CD14-positive monocyte (primary cell): Measurements from ENCODE around the gene SYNJ2. TPM values are rescaled to one million over a fixed set of nuclear protein-coding genes. Genes with fewer than 3 reads are reported as not detected.
A peak's percentile ranks its signal among the peaks of the same experiment; 100 is the strongest.

Experiments
- DNase-seq, 3 donors: peaks; one replicate each; pipeline ENCODE4 v3.0.0-alpha.2; 2011 to 2022
- H2AFZ ChIP-seq: 2 replicates; pipeline ENCODE4 v1.6.0; 2012; ENCODE audit warnings: mild to moderate bottlenecking, low read depth, low read length, inconsistent platforms; ENCODE audit not compliant: insufficient read depth, poor library complexity, severe bottlenecking
- H3K27ac ChIP-seq, 2 donors: 1 replicate in 1 of 2; 2 replicates in 1 of 2; pipeline ENCODE4 v1.5.1; 2012 to 2013; ENCODE audit warnings: low read length in 2 of 2, control low read depth in 1 of 2, inconsistent platforms in 1 of 2, low read depth in 1 of 2, mild to moderate bottlenecking in 1 of 2
- H3K27me3 ChIP-seq, 2 donors: one replicate each; pipeline versions ENCODE4 v1.6.0 to v1.6.1; 2011 to 2013; ENCODE audit warnings: low read length in 2 of 2; ENCODE audit not compliant: control insufficient read depth in 2 of 2, insufficient read depth in 2 of 2
- H3K36me3 ChIP-seq, 2 donors: replicated peaks in 1 of 2; 1 replicate in 1 of 2; 2 replicates in 1 of 2; pipeline versions ENCODE4 v1.5.1 to v1.6.1; 2012 to 2013; ENCODE audit warnings: low read length in 2 of 2, control low read depth in 1 of 2, inconsistent platforms in 1 of 2, mild to moderate bottlenecking in 1 of 2; ENCODE audit not compliant: insufficient read depth in 2 of 2, control insufficient read depth in 1 of 2
- H3K4me1 ChIP-seq, 2 donors: 1 replicate in 1 of 2; 2 replicates in 1 of 2; pipeline versions ENCODE4 v1.5.1 to v1.6.1; 2012 to 2013; ENCODE audit warnings: low read length in 2 of 2, control low read depth in 1 of 2, inconsistent platforms in 1 of 2, mild to moderate bottlenecking in 1 of 2, moderate library complexity in 1 of 2; ENCODE audit not compliant: insufficient read depth in 2 of 2, control insufficient read depth in 1 of 2
- H3K4me2 ChIP-seq: replicated peaks from 2 replicates; pipeline ENCODE3; 2012; ENCODE audit warnings: low read length, moderate library complexity, mild to moderate bottlenecking; ENCODE audit not compliant: poor library complexity, severe bottlenecking; ENCODE audit errors: extremely low read depth
- H3K4me3 ChIP-seq, 3 experiments: fragments of 200-600 bp in 1 of 3; sonication (generic) in 1 of 3; replicated peaks in 1 of 3; 1 replicate in 2 of 3; 2 replicates in 1 of 3; pipeline ENCODE4 v1.5.1; 2011 to 2013; ENCODE audit warnings: low read length in 3 of 3, mild to moderate bottlenecking in 3 of 3, control low read depth in 2 of 3, low read depth in 2 of 3, inconsistent platforms in 1 of 3, moderate library complexity in 1 of 3
- H3K79me2 ChIP-seq: 2 replicates; pipeline ENCODE4 v1.6.0; 2012; ENCODE audit warnings: mild to moderate bottlenecking, control low read depth, inconsistent platforms, low read length, moderate library complexity; ENCODE audit not compliant: insufficient read depth
- H3K9ac ChIP-seq: 2 replicates; pipeline ENCODE4 v1.6.0; 2017; ENCODE audit warnings: low read length, mild to moderate bottlenecking; ENCODE audit not compliant: insufficient read depth, poor library complexity, severe bottlenecking
- H3K9me3 ChIP-seq, 2 donors: replicated peaks in 1 of 2; 1 replicate in 1 of 2; 2 replicates in 1 of 2; pipeline versions ENCODE4 v1.5.1 to v1.6.1; 2012 to 2013; ENCODE audit warnings: low read length in 2 of 2, control low read depth in 1 of 2; ENCODE audit not compliant: control insufficient read depth in 1 of 2, insufficient read depth in 1 of 2
- H4K20me1 ChIP-seq: 2 replicates; pipeline ENCODE4 v1.6.0; 2012; ENCODE audit warnings: mild to moderate bottlenecking, low read length, control low read depth, moderate library complexity; ENCODE audit not compliant: insufficient read depth
- H3K27ac Mint-ChIP-seq, 7 donors: one replicate each; pipeline ENCODE4 v1.8.0; 2020; ENCODE audit warnings: mild to moderate bottlenecking in 7 of 7, mixed read lengths in 7 of 7, moderate library complexity in 6 of 7, inconsistent platforms in 2 of 7
- H3K27me3 Mint-ChIP-seq, 3 donors: one replicate each; pipeline ENCODE4 v1.8.0; 2021 to 2022; ENCODE audit warnings: low read depth in 3 of 3, mild to moderate bottlenecking in 3 of 3, mixed read lengths in 3 of 3, moderate library complexity in 3 of 3, inconsistent platforms in 1 of 3
- H3K36me3 Mint-ChIP-seq, 2 donors: one replicate each; pipeline ENCODE4 v1.8.0; 2020; ENCODE audit warnings: mixed read lengths in 2 of 2, inconsistent platforms in 1 of 2, mild to moderate bottlenecking in 1 of 2
- H3K4me1 Mint-ChIP-seq: one replicate; pipeline ENCODE4 v1.8.0; 2020; ENCODE audit warnings: mild to moderate bottlenecking, mixed read lengths
- H3K4me3 Mint-ChIP-seq, 2 donors: one replicate each; pipeline ENCODE4 v1.8.0; 2020; ENCODE audit warnings: mild to moderate bottlenecking in 2 of 2, mixed read lengths in 2 of 2, moderate library complexity in 1 of 2
- H3K9me3 Mint-ChIP-seq, 7 donors: one replicate each; pipeline ENCODE4 v1.8.0; 2020 to 2022; ENCODE audit warnings: mixed read lengths in 7 of 7, mild to moderate bottlenecking in 6 of 7, moderate library complexity in 6 of 7, inconsistent platforms in 2 of 7
- WGBS: methylation state at CpG from one replicate; pipeline ENCODE4 v1.1.5; 2013; ENCODE audit warnings: missing lambda C conversion rate; ENCODE audit not compliant: insufficient coverage; 5-methylcytosine and 5-hydroxymethylcytosine counted together
- intact Hi-C, 2 donors: fragments of 100-400 bp; cut with micrococcal nuclease; formaldehyde crosslinking; loops; one replicate each; pipeline versions ENCODE4 v1.15.0 to v1.15.1; 2023
- polyA plus RNA-seq, 3 donors: library from polyadenylated mRNA; depleted of rRNA in 1 of 3; unstranded in 2 of 3; stranded (reverse) in 1 of 3; fragments of 300-500 nt in 2 of 3; fragments of >200 nt in 1 of 3; fragmentation: Illumina TruSeq in 2 of 3; gene quantifications; 1 replicate in 2 of 3; 2 replicates in 1 of 3; pipeline ENCODE4 v1.2.3, GENCODE V29; 2012 to 2021
- TF ChIP-seq, protein P1 (sequence below): fragments of 200-600 bp; IDR thresholded peaks from one replicate; pipeline ENCODE4 v1.8.0; 2022; ENCODE audit warnings: antibody characterized with exemption, mild to moderate bottlenecking

SYNJ2 gene
- polyA plus RNA-seq, 3 donors, result 0.82 to 2.0 (median 1.6) TPM

- H3K4me1 Mint-ChIP-seq, result peaks cover 36% of the 10 kb centered on the region
- peaks cover 25 to 36% of the 10 kb centered on the region in 2 donors for H3K4me1 ChIP-seq
- peak in 1 of 3 donors; percentile 58 for DNase-seq
Observed at GRCh38 chr6:157984686-157985225, 3.1 kb downstream of the SYNJ2 start.

DNA sequence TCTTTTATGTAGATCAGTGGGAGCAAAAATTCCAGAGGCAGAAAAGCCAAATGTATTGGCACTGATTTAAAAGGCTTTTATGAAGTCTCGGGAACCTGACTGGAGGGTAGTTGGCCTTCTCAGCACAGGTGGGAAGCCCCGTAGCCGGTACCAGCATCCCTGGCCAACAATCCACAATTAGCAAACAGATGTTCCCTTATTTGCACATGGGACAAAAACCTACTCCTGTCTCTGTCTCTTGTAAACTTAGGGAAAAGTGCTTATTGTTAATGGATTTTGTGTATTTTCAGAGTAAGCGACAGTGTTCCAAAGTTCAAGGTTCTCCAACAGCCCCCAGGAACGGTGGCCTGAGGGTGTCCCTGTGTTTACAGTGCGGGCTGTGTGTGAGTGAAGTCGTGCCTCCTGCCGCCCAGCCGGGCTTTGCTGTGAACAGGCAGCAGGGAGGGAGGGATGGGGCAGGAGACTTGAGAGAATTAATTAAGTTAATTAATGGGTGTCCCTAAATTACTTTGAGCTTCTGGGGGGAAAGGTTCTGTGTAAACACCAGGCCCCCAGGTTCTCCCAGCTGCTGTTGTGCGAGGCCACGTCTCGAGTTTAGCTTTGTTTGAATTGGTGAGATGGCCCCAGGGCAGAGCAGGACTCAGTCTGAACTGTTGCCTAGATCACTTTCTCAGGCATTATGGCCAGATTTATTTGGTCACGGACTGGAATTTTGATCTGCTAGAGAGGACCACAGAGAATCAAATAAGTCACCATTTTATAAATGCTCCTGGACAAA is 3.9 kb downstream of the SYNJ2 start:
- peaks cover 0 to 6% of the 10 kb centered on the region in 2 donors for H3K9me3 ChIP-seq
- H3K4me1 ChIP-seq, result peaks cover 28 to 34% of the 10 kb centered on the region in 2 donors
- no peak overlapping the region for H3K4me2 ChIP-seq
- intact Hi-C loops, result no loop called here
- no peaks in the 10 kb centered on the region for H3K79me2 ChIP-seq
- H3K9ac ChIP-seq, result no peak overlapping the region
- H3K4me3 ChIP-seq, result no peak overlapping the region
- WGBS, result 99% methylated on average over 10 of the region's 13 CpGs
- Mint-ChIP-seq H3K4me3 (peak overlapping the region in 1 of 2 donors; percentile 4), H3K27me3 (peaks cover 22 to 54% (median 32%) of the 10 kb centered on the region in 3 donors), H3K36me3 (peaks cover 4 to 5% of the 10 kb centered on the region in 2 donors), H3K4me1 (peaks cover 33% of the 10 kb centered on the region), H3K9me3 (peaks cover 0 to 2% (median 0%) of the 10 kb centered on the region in 7 donors), H3K27ac (peak overlapping the region in 1 of 7 donors; percentile 25)
- H3K27me3 ChIP-seq, result peaks cover 11 to 21% of the 10 kb centered on the region in 2 donors
- H3K27ac ChIP-seq, result no peak overlapping the region
- H2AFZ ChIP-seq, result no peak overlapping the region
- TF ChIP-seq, protein P1, sequence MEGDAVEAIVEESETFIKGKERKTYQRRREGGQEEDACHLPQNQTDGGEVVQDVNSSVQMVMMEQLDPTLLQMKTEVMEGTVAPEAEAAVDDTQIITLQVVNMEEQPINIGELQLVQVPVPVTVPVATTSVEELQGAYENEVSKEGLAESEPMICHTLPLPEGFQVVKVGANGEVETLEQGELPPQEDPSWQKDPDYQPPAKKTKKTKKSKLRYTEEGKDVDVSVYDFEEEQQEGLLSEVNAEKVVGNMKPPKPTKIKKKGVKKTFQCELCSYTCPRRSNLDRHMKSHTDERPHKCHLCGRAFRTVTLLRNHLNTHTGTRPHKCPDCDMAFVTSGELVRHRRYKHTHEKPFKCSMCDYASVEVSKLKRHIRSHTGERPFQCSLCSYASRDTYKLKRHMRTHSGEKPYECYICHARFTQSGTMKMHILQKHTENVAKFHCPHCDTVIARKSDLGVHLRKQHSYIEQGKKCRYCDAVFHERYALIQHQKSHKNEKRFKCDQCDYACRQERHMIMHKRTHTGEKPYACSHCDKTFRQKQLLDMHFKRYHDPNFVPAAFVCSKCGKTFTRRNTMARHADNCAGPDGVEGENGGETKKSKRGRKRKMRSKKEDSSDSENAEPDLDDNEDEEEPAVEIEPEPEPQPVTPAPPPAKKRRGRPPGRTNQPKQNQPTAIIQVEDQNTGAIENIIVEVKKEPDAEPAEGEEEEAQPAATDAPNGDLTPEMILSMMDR, result no peak
- no peak for DNase-seq
- no peaks in the 10 kb centered on the region for H3K36me3 ChIP-seq
- H4K20me1 ChIP-seq, result no peaks in the 10 kb centered on the region

More at GRCh38 chr6:157984686-157985225, 3.1 kb downstream of the SYNJ2 start:
- H2AFZ ChIP-seq, result no peak overlapping the region
- no peak overlapping the region for H3K9ac ChIP-seq
- H3K4me2 ChIP-seq, result no peak overlapping the region
- Mint-ChIP-seq H3K27ac (peak overlapping the region in 3 of 7 donors; percentile 25 to 37 (median 30)), H3K9me3 (peaks cover 0 to 3% (median 0%) of the 10 kb centered on the region in 7 donors), H3K36me3 (peaks cover 4 to 5% of the 10 kb centered on the region in 2 donors), H3K27me3 (peaks cover 29 to 56% (median 36%) of the 10 kb centered on the region in 3 donors), H3K4me3 (peak overlapping the region in 1 of 2 donors; percentile 7)
- no peaks in the 10 kb centered on the region for H3K36me3 ChIP-seq
- H3K4me3 ChIP-seq, result no peak overlapping the region
- intact Hi-C loops, result loop anchor here in 1 of 2 donors (5.0 kb wide), 2 partner anchors 48 to 88 kb away; no protein-coding TSS in a partner anchor
- H3K27ac ChIP-seq, result no peak overlapping the region
- peaks cover 0 to 6% of the 10 kb centered on the region in 2 donors for H3K9me3 ChIP-seq
- WGBS, result 10% methylated on average over 5 of the region's 14 CpGs
- H3K79me2 ChIP-seq, result no peaks in the 10 kb centered on the region
- no peaks in the 10 kb centered on the region for H4K20me1 ChIP-seq
- peaks cover 13 to 28% of the 10 kb centered on the region in 2 donors for H3K27me3 ChIP-seq
- TF ChIP-seq, protein P1, result no peak
